Measurements from ENCODE around the gene NEUROD2. TPM values are rescaled to one million over a fixed set of nuclear protein-coding genes. Genes with fewer than 3 reads are reported as not detected.

The NEUROD2 gene
- total and polyA plus RNA-seq, 4 donors: not detected

- H3K4me1 ChIP-seq (ENCODE audit: control insufficient read depth in 4 of 4, insufficient read depth in 4 of 4, low read length in 3 of 4): no peaks in the 10 kb centered on the region
- no peak overlapping the region for H3K9ac ChIP-seq (ENCODE audit: low read depth in 1 of 2, low read length in 2 of 2)
- H3K36me3 ChIP-seq (ENCODE audit: control insufficient read depth in 4 of 4, insufficient read depth in 3 of 4, low read depth in 1 of 4, low read length in 3 of 4): peaks cover 9 to 42% (median 15%) of the 10 kb centered on the region in 4 donors
- no peak for DNase-seq (ENCODE audit: low spot score)
- no peak overlapping the region for H3K27ac ChIP-seq (ENCODE audit: low read depth in 1 of 2, low read length in 2 of 2)
- no peak for TF ChIP-seq FOXA1 (IDR thresholded peaks at IDR 0.05)
- TF ChIP-seq ATF3 (IDR thresholded peaks at IDR 0.05): no peak
- TF ChIP-seq HNF4A (conservative IDR thresholded peaks at IDR 0.05): no peak
- no peak for TF ChIP-seq GABPA (IDR thresholded peaks at IDR 0.05 in 1 of 2, conservative IDR thresholded peaks at IDR 0.05 in 1 of 2)
- no peak for TF ChIP-seq ZBTB33 (IDR thresholded peaks at IDR 0.05)
- no peak for TF ChIP-seq RXRA (IDR thresholded peaks at IDR 0.05)
- TF ChIP-seq MAX (IDR thresholded peaks at IDR 0.05): no peak
- no peak for TF ChIP-seq SP1 (IDR thresholded peaks at IDR 0.05)
- TF ChIP-seq JUND (IDR thresholded peaks at IDR 0.05): no peak
- no peak for TF ChIP-seq REST (IDR thresholded peaks at IDR 0.05)
- no peak for TF ChIP-seq RAD21 (IDR thresholded peaks at IDR 0.05)
- TF ChIP-seq YY1 (IDR thresholded peaks at IDR 0.05): no peak
- no peaks in the 10 kb centered on the region for H3K27me3 ChIP-seq (ENCODE audit: control insufficient read depth in 4 of 4, insufficient read depth in 4 of 4, low read length in 3 of 4)
- H3K4me3 ChIP-seq (ENCODE audit: low read depth in 1 of 3, low read length in 3 of 3): no peak overlapping the region
- H3K9me3 ChIP-seq (ENCODE audit: control insufficient read depth in 4 of 4, low read length in 3 of 4): no peaks in the 10 kb centered on the region
- 94% methylated on average over 7 of the region's 7 CpGs for WGBS
Observed at GRCh38 chr17:39562976-39563375, 44.7 kb downstream of the NEUROD2 start.

GRCh38 chr17:39562395-39562794 lies 45.3 kb downstream of the NEUROD2 start:
- TF ChIP-seq TAF1 (conservative IDR thresholded peaks at IDR 0.05): no peak
- TF ChIP-seq JUND (IDR thresholded peaks at IDR 0.05): no peak
- TF ChIP-seq RXRA (IDR thresholded peaks at IDR 0.05): no peak
- no peak for TF ChIP-seq HNF4A (conservative IDR thresholded peaks at IDR 0.05)
- TF ChIP-seq SP1 (IDR thresholded peaks at IDR 0.05): no peak
- no peak for TF ChIP-seq GABPA (IDR thresholded peaks at IDR 0.05 in 1 of 2, conservative IDR thresholded peaks at IDR 0.05 in 1 of 2)
- no peak for TF ChIP-seq REST (IDR thresholded peaks at IDR 0.05)
- TF ChIP-seq FOXA2 (IDR thresholded peaks at IDR 0.05): no peak
- no peak for TF ChIP-seq ZBTB33 (IDR thresholded peaks at IDR 0.05)
- TF ChIP-seq EGR1 (IDR thresholded peaks at IDR 0.05; ENCODE audit: low read depth in 2 of 2): no peak
- no peak for TF ChIP-seq ATF3 (IDR thresholded peaks at IDR 0.05)
- TF ChIP-seq YY1 (IDR thresholded peaks at IDR 0.05): no peak
- no peak for TF ChIP-seq HNF4G (IDR thresholded peaks at IDR 0.05)
- no peak for TF ChIP-seq MAX (IDR thresholded peaks at IDR 0.05)
- TF ChIP-seq FOXA1 (IDR thresholded peaks at IDR 0.05): no peak
- no peak for TF ChIP-seq NR2F2 (IDR thresholded peaks at IDR 0.05)
- no peaks in the 10 kb centered on the region for H3K9me3 ChIP-seq (ENCODE audit: control insufficient read depth in 4 of 4, low read length in 3 of 4)
- 86% methylated on average over 1 of the region's 1 CpG for WGBS
- no peak overlapping the region for H3K4me3 ChIP-seq (ENCODE audit: low read depth in 1 of 3, low read length in 3 of 3)
- no peak overlapping the region for H3K9ac ChIP-seq (ENCODE audit: low read depth in 1 of 2, low read length in 2 of 2)
- DNase-seq (ENCODE audit: low spot score): no peak
- no peaks in the 10 kb centered on the region for H3K4me1 ChIP-seq (ENCODE audit: control insufficient read depth in 4 of 4, insufficient read depth in 4 of 4, low read length in 3 of 4)
- no peaks in the 10 kb centered on the region for H3K27me3 ChIP-seq (ENCODE audit: control insufficient read depth in 4 of 4, insufficient read depth in 4 of 4, low read length in 3 of 4)
- peaks cover 9 to 45% (median 19%) of the 10 kb centered on the region in 4 donors for H3K36me3 ChIP-seq (ENCODE audit: control insufficient read depth in 4 of 4, insufficient read depth in 3 of 4, low read depth in 1 of 4, low read length in 3 of 4)
- H3K27ac ChIP-seq (ENCODE audit: low read depth in 1 of 2, low read length in 2 of 2): no peak overlapping the region

Data from liver (tissue), 9 donors.